HG02938 (cell line): ENCODE measurements around the gene ETV4.
"Not testable (repeated sequence)": the region's sequence is repeated elsewhere in the genome, so short reads cannot be mapped to it uniquely, and the experiment has no call there.

ENCODE experiments used
- ATAC-seq: cut with Tn5 transposase; IDR thresholded peaks from one replicate; pipeline ENCODE4 v1.9.1; 2021; ENCODE audit warnings: mild to moderate bottlenecking, moderate library complexity; ENCODE audit not compliant: unreplicated experiment

ETV4 gene

DNA sequence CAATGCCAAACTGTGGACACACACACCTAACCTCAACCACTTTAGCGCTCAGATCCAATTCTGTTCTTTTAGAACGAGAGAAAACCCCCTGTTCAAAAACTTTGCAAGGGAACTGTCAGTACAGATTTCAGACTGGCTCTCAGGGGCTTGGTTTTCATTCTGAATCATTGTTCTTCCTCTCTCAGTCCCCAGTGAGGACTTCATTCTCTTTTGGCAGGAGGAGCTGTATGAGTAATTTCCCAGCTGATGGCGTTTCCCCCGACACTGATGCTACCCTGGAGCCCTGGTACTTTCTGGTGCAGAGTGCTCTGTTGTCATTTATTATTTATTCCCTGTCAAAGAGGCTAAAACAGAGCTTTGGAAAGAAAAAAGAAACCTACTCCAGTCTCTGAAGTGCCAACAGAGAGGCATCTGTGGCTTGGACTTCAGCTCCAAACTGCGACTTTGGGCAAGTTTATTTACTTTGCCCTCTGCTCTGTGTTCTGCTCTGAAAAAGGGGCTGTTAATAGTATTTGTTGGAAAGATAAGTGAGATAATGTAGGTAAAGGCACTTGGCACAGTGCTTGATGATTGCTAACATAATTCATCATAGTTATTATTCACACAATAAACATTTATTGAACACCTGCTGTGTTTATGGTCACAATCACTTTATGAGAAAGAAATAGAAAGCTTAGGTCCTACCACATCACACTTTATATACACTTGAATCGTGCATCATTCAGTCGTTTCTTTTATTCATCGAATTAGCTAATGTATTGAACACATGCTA lies 28.3 kb downstream of the ETV4 start:
- ATAC-seq: no peak

DNA sequence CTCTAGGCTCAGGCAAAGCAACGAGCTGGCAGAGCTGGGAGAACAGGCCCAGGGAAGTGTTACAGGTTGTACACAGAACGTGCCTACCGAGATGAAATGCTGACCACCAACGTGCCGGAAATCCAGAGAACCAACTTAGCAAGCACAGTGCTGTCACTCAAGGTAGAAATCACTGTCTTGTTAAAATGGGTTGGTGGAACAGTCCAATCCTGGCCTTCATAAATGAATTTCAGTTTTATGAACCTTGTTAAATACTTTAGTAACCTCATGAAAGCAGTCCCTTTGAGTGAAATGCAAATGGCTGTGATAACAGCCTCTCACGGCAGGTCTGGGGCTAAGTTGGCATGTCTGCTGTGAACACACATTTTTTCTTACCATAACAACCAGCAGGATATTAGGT lies 29.0 kb downstream of the ETV4 start:
- ATAC-seq: no peak

DNA sequence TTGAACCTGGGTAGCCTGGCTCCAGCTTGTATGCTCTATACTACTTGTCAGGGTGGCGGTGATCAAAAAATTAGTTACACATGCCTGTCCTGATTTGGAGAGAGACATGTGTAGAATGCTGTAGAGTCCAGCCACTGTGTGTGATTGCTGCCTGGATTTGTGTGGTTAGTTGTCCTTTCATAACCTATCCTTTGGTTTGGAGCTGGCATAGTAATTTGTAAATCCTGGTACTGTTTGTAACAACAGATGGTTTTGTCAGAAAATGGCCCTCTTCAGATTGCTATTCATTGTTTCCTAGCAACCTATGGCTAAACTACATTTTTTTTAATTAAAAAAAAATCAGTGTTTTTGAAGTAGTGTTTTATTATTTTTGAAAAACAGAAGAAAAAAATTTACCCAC lies 30.5 kb downstream of the ETV4 start:
- no peak for ATAC-seq

DNA sequence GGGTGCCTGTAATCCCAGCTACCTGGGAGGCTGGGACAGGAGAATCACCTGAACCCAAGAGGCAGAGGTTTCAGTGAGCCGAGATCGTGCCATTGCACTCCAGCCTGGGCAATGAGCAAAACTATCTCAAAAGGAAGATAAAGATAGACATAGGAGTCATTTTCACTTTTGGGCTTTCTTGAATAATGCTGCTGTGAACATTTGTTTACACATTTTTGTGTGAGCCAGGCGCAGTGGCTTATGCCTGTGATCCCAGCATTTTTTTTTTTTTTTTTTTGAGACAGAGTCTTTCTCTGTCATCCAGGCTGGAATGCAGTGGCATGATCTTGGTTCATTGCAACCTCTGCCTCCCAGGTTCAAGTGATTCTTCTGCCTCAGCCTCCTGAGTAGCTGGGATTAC lies 34.9 kb downstream of the ETV4 start:
- ATAC-seq: not testable (repeated sequence)

DNA sequence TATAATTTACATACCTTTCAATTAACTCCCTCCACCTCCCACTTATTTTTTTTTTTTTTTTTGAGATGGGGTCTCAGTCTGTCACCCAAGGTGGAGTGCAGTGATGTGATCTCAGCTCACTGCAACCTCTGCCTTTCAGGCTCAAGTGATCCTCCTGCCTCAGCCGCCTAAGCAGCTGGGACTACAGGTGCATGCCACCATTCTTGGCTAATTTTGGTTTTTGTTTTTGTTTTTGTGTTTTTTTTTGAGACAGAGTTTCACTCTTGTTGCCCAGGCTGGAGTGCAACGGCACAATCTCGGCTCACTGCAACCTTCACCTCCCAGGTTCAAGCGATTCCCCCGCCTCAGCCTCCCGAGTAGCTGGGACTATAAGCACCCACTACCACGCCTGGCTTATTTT lies 36.7 kb downstream of the ETV4 start:
- ATAC-seq: not testable (repeated sequence)

DNA sequence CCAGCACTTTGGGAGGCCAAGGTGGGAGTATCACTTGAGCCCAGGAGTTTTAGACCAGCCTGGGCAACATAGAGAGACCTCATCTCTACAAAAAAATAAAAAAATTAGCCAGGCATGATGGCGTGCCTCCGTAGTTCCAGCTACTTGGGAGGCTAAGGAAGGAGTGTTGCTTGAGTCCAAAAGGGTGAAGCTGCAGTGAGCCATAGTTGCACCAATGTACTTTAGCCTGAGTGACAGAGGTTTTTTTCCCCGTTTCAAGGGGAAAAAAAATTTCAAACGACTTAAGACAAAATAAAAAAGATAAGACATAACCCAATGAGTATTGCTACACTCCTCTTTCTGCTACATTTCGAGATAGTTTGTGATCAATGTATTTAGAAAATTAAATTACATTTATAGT lies 55.5 kb downstream of the ETV4 start:
- no peak for ATAC-seq

DNA sequence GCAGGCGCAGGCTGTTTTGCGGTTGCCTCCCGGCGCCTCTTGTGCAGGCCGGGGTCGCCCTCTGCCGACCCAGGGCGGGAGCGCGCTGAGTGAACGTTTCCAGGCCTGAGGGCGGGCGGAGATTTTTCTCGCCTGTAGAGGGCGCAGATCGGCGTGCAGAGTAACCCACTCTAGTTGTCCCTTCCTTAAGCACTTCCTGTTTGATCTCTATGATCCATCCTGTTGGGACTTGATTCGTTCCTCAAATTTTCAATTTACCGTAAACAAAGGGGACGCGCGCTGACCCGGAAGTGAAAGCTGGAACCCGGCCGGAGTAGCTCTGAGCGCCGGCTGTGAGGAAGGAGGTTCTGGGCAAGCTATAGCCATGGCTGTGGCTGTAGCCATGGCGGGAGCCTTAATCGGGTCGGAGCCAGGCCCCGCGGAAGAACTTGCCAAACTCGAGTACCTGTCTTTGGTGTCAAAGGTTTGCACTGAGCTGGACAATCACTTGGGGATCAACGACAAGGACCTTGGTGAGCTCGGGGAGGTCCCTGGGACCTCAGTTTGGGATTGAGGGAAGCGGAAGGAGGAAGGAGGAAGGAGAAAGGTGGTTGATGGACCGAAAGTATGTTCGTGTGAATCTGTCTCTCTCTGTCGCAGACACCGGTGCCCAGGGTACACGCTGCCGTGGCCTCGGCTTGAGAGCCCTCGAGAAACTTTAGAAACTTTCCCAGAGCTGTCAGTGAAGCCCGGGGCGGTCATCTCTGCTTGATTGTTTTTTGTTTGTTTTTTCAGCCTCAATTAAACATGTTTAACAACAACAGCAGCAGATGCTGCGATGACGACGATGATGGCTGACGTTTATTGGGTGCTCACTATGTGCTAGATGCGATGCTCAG lies 62.2 kb downstream of the ETV4 start, which contains the start of gene DHX8:
TSS of gene DHX8 (plus strand) at position 302 of the 878 bp plus-strand sequence. CDS start at position 365, 63 bp downstream.
- peak; percentile 91 for ATAC-seq

DNA sequence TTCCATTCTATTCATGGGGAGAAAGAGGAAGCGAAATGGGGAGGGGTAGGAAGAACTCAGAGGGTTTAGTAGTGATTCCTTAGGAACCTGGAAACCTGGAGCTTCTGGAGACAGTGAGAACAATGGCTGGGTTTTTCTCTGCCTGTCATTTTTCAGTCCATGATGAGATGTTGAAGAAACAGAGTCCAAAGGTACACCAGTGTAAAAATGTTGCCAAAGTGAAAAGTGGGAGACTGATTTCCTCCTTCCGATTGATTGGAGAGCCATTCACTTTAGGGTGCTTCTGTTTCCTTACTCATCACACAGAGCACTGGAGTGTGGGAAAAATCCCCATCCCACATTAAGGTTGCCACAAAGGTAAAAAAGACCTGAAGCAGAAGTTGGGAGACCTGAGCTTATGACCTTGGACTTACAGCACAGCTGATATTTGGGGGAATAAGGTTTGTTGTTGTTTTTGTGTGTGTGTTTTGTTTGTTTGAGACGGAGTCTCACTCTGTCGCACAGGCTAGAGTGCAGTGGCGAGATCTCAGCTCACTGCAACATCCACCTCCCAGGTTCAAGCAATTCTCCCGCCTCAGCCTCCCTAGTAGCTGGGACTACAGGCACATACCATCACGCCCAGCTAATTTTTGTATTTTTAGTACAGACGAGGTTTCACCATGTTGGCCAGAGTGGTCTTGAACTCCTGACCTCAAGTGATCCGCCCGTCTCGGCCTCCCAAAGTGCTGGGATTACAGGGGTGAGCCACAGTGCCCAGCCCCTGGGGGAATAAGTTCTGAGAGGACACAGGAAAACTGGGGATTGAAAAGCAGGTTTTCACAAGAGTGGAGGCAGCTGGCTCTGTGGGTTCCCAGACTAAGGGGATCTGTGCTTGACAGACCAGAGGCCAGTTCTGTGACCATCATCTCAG lies 63.8 kb downstream of the ETV4 start:
- no peak for ATAC-seq

DNA sequence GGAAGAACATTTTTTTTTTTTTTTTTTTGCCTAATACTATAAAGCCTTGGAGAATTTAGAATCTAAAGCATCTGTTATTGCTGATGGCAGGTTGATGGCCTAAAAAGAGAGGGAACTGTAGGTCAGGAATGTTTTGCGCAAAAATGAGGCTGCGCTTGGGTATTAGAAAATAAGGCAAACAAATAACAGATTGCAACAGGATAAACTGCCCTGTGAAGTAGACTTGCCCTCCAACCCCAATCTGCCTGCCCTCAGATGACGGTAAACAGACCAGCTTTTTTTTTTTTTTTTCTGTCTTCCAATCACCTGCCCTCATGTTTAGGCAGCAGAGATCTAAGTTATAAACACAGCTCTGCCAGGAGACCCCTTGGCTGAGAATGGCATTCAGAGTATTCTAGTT lies 66.2 kb downstream of the ETV4 start:
- ATAC-seq: no peak
